Activated effector memory CD4-positive, alpha-beta T cell treated with anti-CD3 and anti-CD28 coated beads, Interleukin-2, amount 50 U/mL, for 16 hours (primary cell): ENCODE results near the gene RHOD.
A peak's percentile ranks its signal among the peaks of the same experiment; 100 is the strongest.

Experiments used
- DNase-seq: peaks from one replicate; pipeline ENCODE4 v3.0.0-alpha.2; 2020

RHOD gene

DNA sequence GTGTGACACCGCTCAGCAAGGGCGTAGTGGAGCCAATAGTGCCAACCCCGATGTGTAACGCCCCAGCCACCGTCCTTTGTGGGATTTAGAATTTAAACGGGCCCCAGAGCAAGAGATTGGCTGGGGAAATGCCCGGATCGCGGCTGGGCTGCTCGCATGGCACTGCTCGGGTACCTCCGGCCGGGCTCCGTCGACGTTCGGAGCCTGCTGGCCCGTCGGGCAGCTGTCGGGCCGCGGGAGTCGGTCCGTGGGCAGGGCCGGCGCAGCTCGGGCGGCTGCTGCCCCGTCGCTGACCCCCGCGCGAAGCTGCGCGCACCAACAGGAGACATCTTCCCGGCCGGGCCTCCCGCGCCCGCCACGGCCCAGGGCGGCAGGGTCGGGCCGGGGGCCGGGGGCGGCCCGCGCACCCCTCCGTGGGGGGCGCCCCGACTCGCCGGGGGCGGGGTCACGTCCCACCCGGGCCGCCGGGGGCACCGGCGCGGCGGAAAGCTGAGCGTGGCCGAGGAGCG lies 61.1 kb downstream of the RHOD start:
- DNase-seq, result peak; percentile 79

- DNase-seq, result peak; percentile 85
These were observed 61.6 kb downstream of the RHOD start for GRCh38 chr11:67118181-67118766.

GRCh38 chr11:67118801-67119584 lies 62.3 kb downstream of the RHOD start, which contains the start of gene KDM2A:
TSS of gene KDM2A (plus strand) at chr11:67119263. CDS start at chr11:67121317, 2,054 bp downstream.
- DNase-seq, result peak; percentile 99

GRCh38 chr11:67119585-67120391 lies 63.1 kb downstream of the RHOD start:
- DNase-seq, result peak; percentile 73

DNA sequence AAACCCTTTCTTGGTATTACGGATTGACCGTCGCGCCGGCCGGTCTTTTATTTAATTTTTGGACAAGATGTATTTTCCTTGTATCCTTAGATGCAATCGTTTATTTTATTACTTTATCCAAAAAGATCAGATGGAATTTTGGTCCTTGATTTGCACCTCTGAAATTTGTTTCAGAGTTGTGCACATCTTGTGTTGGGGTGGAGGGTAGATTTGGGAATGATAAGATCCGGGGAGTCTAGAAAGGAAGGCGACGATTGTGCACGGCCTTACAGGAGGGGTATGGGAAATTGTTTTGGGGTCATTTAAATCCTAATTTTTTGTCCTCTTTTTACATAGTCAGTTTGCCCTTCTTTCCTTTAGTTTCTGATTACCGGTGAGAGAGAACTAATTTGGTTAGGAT lies 63.8 kb downstream of the RHOD start:
- DNase-seq, result no peak

DNA sequence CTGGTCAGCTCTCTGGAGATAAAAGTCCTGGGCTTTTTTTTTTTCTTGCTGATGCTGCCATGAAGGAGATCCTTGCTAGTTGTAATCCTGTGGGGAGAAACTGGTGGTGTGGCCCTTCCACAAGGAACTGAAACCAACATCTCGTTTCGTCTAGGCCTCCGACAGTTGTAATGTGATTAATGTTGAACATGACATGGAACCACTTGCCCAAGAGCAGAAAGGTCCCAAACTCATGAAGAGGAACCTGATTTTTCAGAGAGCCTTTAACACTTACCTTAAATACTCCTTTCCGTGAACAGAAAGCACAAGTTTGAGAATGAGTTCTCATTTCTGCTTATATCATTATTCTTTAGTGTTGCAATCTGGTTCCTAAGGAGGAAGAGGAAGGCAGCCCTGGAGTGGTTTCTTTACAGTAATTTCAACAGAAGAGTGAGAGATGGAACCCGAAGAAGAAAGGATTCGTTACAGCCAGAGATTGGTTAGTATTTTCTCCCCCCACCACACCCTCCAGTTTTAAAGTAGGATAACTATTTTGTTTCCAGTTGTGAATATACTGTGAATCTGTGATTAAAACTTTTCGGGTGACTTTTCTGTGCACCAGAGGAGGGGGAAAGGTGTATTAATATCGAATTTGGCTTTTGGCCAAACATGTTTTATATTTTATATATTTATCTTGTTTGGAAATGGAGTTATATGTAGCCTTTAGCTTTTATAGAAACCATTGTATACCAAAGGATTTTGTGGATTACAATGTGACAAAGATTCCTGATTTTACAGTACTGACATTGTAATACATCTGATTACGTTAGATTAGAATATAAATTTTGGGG lies 64.4 kb downstream of the RHOD start:
- peak; percentile 31 for DNase-seq
